ENCODE measurements around the gene HYDIN. TPM values are rescaled to one million over a fixed set of nuclear protein-coding genes. Genes with fewer than 3 reads are reported as not detected.

Gene HYDIN
- total RNA-seq, 1 experiment from 2014 or later: not detected

DNA sequence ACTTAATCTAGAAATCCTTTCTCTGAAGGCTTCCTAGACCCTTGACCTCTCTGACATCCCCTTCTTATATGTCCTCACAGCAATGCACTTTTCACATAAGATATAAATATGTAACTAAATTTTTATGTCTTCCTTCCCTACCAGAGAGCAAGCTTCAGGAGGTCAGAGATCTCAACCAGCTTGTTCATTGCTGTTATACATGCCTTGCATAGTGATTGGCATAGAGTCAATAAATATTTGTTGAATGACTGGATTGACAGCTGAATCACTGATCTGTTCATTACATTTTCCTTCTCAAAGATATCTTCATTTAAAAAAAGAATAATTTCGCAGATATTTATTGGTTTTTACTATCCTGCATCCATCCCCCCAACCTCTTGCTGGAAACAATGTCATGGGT lies 29.5 kb downstream of the HYDIN start:
- no peaks in the 10 kb centered on the region for H3K36me3 ChIP-seq (ENCODE audit: control insufficient read depth in 1 of 2, insufficient read depth in 2 of 2, low read length in 2 of 2)
- TF ChIP-seq ZNF274 (IDR thresholded peaks at IDR 0.05; ENCODE audit: low read depth, low read length) (no peak), YY1 (IDR thresholded peaks at IDR 0.05; ENCODE audit: extremely low read depth, insufficient replicate concordance, low read depth, low read length) (no peak), EZH2 (IDR thresholded peaks at IDR 0.05) (no peak)
- TF ChIP-seq, protein P1, sequence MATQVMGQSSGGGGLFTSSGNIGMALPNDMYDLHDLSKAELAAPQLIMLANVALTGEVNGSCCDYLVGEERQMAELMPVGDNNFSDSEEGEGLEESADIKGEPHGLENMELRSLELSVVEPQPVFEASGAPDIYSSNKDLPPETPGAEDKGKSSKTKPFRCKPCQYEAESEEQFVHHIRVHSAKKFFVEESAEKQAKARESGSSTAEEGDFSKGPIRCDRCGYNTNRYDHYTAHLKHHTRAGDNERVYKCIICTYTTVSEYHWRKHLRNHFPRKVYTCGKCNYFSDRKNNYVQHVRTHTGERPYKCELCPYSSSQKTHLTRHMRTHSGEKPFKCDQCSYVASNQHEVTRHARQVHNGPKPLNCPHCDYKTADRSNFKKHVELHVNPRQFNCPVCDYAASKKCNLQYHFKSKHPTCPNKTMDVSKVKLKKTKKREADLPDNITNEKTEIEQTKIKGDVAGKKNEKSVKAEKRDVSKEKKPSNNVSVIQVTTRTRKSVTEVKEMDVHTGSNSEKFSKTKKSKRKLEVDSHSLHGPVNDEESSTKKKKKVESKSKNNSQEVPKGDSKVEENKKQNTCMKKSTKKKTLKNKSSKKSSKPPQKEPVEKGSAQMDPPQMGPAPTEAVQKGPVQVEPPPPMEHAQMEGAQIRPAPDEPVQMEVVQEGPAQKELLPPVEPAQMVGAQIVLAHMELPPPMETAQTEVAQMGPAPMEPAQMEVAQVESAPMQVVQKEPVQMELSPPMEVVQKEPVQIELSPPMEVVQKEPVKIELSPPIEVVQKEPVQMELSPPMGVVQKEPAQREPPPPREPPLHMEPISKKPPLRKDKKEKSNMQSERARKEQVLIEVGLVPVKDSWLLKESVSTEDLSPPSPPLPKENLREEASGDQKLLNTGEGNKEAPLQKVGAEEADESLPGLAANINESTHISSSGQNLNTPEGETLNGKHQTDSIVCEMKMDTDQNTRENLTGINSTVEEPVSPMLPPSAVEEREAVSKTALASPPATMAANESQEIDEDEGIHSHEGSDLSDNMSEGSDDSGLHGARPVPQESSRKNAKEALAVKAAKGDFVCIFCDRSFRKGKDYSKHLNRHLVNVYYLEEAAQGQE (IDR thresholded peaks at IDR 0.05; ENCODE audit: low read depth): no peak
- DNase-seq (ENCODE audit: low read depth, low spot score): no peak
- ChIA-PET POLR2A (no interaction called here), RAD21 (ENCODE audit: low non-redundant PET in 1 of 2, low total read pairs in 2 of 2, uncharacterized antibody in 2 of 2, unreplicated experiment in 2 of 2) (no interaction called here), CTCF (no interaction called here)
- no peak overlapping the region for H3K27ac ChIP-seq (ENCODE audit: low read depth, low read length)
- intact Hi-C loops (cut with micrococcal nuclease): no loop called here
- H4K20me1 ChIP-seq (ENCODE audit: insufficient read depth): no peaks in the 10 kb centered on the region
- H3K27me3 ChIP-seq (ENCODE audit: insufficient read depth, low read length): peaks cover 14% of the 10 kb centered on the region; the same call in 1 of the 2 replicates
- no peak for ATAC-seq
- no TSS peak for BruUV-seq (replicated peaks)
- no peak overlapping the region for H3K9ac ChIP-seq (ENCODE audit: low read length)
- no peaks in the 10 kb centered on the region for H3K9me2 ChIP-seq (ENCODE audit: insufficient read depth)
- no peak overlapping the region for H3K4me3 ChIP-seq (replicated peaks in 1 of 2; ENCODE audit: low read depth in 1 of 2, low read length in 2 of 2)
- peaks cover 4% of the 10 kb centered on the region in 2 experiments; a peak in 2 of 4 replicates for H3K9me3 ChIP-seq (ENCODE audit: control insufficient read depth in 1 of 2, insufficient read depth in 1 of 2, low read depth in 1 of 2, low read length in 2 of 2)
- no peak overlapping the region for H2AFZ ChIP-seq (ENCODE audit: low read depth, low read length, poor library complexity, severe bottlenecking)
- H3K79me2 ChIP-seq (ENCODE audit: insufficient read depth, low read length): no peaks in the 10 kb centered on the region
- no peaks in the 10 kb centered on the region for H3K4me1 ChIP-seq (ENCODE audit: control insufficient read depth in 1 of 2, insufficient read depth in 2 of 2, low read length in 2 of 2)
- no peak overlapping the region for H3K4me2 ChIP-seq (ENCODE audit: low read length)

DNA sequence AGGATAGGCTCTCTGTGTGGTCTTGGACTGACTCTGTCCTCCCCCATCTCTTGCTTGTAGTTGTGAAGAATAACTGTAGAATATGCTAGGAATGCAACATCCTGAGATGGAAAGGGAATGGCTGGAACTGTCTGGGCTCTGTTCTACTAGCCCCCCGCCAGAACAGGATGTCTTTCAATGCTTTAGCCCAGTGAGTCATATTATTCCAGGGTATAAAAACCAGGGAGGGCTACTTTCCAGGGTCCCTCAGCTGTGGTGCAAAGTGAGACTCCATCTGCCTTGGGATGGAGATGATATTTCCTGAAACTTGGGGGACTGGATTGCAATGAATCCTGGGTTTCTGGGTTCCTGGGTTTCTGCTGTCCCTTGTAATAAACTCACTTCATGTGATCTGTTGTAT lies 32.1 kb downstream of the HYDIN start:
- H3K27me3 ChIP-seq (ENCODE audit: insufficient read depth, low read length): peaks cover 3% of the 10 kb centered on the region; the same call in 1 of the 2 replicates
- ChIA-PET RAD21 (ENCODE audit: low non-redundant PET in 1 of 2, low total read pairs in 2 of 2, uncharacterized antibody in 2 of 2, unreplicated experiment in 2 of 2) (no interaction called here), CTCF (no interaction called here), POLR2A (no interaction called here)
- H3K9ac ChIP-seq (ENCODE audit: low read length): no peak overlapping the region
- no peaks in the 10 kb centered on the region for H3K4me1 ChIP-seq (ENCODE audit: control insufficient read depth in 1 of 2, insufficient read depth in 2 of 2, low read length in 2 of 2)
- no peak overlapping the region for H2AFZ ChIP-seq (ENCODE audit: low read depth, low read length, poor library complexity, severe bottlenecking)
- DNase-seq (ENCODE audit: low read depth, low spot score) (no peak), ATAC-seq (no peak)
- intact Hi-C loops (cut with micrococcal nuclease): no loop called here
- H4K20me1 ChIP-seq (ENCODE audit: insufficient read depth): no peaks in the 10 kb centered on the region
- H3K79me2 ChIP-seq (ENCODE audit: insufficient read depth, low read length): no peaks in the 10 kb centered on the region
- TF ChIP-seq SP1 (IDR thresholded peaks at IDR 0.05; ENCODE audit: low read depth) (no peak), SIN3A (IDR thresholded peaks at IDR 0.05; ENCODE audit: low read depth) (no peak), SRF (IDR thresholded peaks at IDR 0.05; ENCODE audit: low read depth) (no peak), CEBPB (IDR thresholded peaks at IDR 0.05; ENCODE audit: low read depth) (no peak), RAD21 (IDR thresholded peaks at IDR 0.05; ENCODE audit: low read depth) (no peak), ZFX (IDR thresholded peaks at IDR 0.05) (no peak), EZH2phosphoT487 (IDR thresholded peaks at IDR 0.05; ENCODE audit: borderline replicate concordance) (no peak), CBX3 (IDR thresholded peaks at IDR 0.05; ENCODE audit: low read depth) (no peak), ZNF274 (IDR thresholded peaks at IDR 0.05; ENCODE audit: low read depth, low read length) (no peak), EZH2 (IDR thresholded peaks at IDR 0.05) (no peak)
- TF ChIP-seq, protein P2, sequence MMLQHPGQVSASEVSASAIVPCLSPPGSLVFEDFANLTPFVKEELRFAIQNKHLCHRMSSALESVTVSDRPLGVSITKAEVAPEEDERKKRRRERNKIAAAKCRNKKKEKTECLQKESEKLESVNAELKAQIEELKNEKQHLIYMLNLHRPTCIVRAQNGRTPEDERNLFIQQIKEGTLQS (IDR thresholded peaks at IDR 0.05): no peak
- TF ChIP-seq, protein P3, sequence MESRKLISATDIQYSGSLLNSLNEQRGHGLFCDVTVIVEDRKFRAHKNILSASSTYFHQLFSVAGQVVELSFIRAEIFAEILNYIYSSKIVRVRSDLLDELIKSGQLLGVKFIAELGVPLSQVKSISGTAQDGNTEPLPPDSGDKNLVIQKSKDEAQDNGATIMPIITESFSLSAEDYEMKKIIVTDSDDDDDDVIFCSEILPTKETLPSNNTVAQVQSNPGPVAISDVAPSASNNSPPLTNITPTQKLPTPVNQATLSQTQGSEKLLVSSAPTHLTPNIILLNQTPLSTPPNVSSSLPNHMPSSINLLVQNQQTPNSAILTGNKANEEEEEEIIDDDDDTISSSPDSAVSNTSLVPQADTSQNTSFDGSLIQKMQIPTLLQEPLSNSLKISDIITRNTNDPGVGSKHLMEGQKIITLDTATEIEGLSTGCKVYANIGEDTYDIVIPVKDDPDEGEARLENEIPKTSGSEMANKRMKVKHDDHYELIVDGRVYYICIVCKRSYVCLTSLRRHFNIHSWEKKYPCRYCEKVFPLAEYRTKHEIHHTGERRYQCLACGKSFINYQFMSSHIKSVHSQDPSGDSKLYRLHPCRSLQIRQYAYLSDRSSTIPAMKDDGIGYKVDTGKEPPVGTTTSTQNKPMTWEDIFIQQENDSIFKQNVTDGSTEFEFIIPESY (IDR thresholded peaks at IDR 0.05; ENCODE audit: extremely low read depth, insufficient replicate concordance, low read length): no peak
- H3K36me3 ChIP-seq (ENCODE audit: control insufficient read depth in 1 of 2, insufficient read depth in 2 of 2, low read length in 2 of 2): no peaks in the 10 kb centered on the region
- no peak overlapping the region for H3K4me2 ChIP-seq (ENCODE audit: low read length)
- no TSS peak for BruUV-seq (replicated peaks)
- H3K9me2 ChIP-seq (ENCODE audit: insufficient read depth): no peaks in the 10 kb centered on the region
- peaks cover 4% of the 10 kb centered on the region in 2 experiments; a peak in 2 of 4 replicates for H3K9me3 ChIP-seq (ENCODE audit: control insufficient read depth in 1 of 2, insufficient read depth in 1 of 2, low read depth in 1 of 2, low read length in 2 of 2)
- H3K4me3 ChIP-seq (replicated peaks in 1 of 2; ENCODE audit: low read depth in 1 of 2, low read length in 2 of 2): no peak overlapping the region
- no peak overlapping the region for H3K27ac ChIP-seq (ENCODE audit: low read depth, low read length)
